MM.1S (cell line): ENCODE measurements around the gene VWA7.
A peak's percentile ranks its signal among the peaks of the same experiment; 100 is the strongest.

Experiments
- DNase-seq: peaks from one replicate; pipeline ENCODE4 v3.0.0-alpha.2; 2015
- H2AFZ ChIP-seq: fragments of 300-600 bp; sonication (generic); 2 replicates; pipeline ENCODE4 v1.6.0; 2016; ENCODE audit warnings: antibody characterized with exemption, low read length
- H3F3A ChIP-seq: fragments of 300-600 bp; sonication (generic); 2 replicates; pipeline ENCODE4 v1.6.1; 2016; ENCODE audit warnings: mild to moderate bottlenecking, antibody characterized with exemption, low read length, moderate library complexity, mixed read lengths; ENCODE audit not compliant: insufficient read depth
- H3K27ac ChIP-seq: fragments of 300-600 bp; sonication (generic); 2 replicates; pipeline ENCODE4 v1.5.1; 2016; ENCODE audit warnings: mild to moderate bottlenecking, low read length
- H3K27me3 ChIP-seq: fragments of 300-600 bp; sonication (generic); replicated peaks from 2 replicates; pipeline ENCODE4 v1.6.0; 2016; ENCODE audit warnings: low read length; ENCODE audit not compliant: insufficient read depth
- H3K36me3 ChIP-seq: fragments of 300-600 bp; sonication (generic); replicated peaks from 2 replicates; pipeline ENCODE4 v1.6.1; 2016; ENCODE audit warnings: mild to moderate bottlenecking, low read length, mixed read lengths; ENCODE audit not compliant: insufficient read depth
- H3K4me1 ChIP-seq: fragments of 300-600 bp; sonication (generic); 2 replicates; pipeline ENCODE4 v1.6.1; 2016; ENCODE audit warnings: low read length, mixed read lengths
- H3K4me2 ChIP-seq: fragments of 300-600 bp; sonication (generic); 2 replicates; pipeline ENCODE4 v1.6.0; 2016; ENCODE audit warnings: low read depth, low read length
- H3K4me3 ChIP-seq: fragments of 300-600 bp; sonication (generic); 2 replicates; pipeline ENCODE4 v1.5.1; 2016; ENCODE audit warnings: low read length, mixed read lengths
- H3K79me2 ChIP-seq: fragments of 300-600 bp; sonication (generic); 2 replicates; pipeline ENCODE4 v1.6.1; 2016; ENCODE audit warnings: mixed run types, low read length, mixed read lengths
- H3K9ac ChIP-seq: fragments of 300-600 bp; sonication (generic); 2 replicates; pipeline ENCODE4 v1.6.1; 2016; ENCODE audit warnings: low read length, mixed read lengths
- H3K9me2 ChIP-seq: fragments of 300-600 bp; sonication (generic); replicated peaks from 2 replicates; pipeline ENCODE4 v1.6.1; 2016; ENCODE audit warnings: mild to moderate bottlenecking, low read length, mixed read lengths; ENCODE audit not compliant: insufficient read depth
- H3K9me3 ChIP-seq: fragments of 300-600 bp; sonication (generic); replicated peaks from 2 replicates; pipeline ENCODE4 v1.6.1; 2016; ENCODE audit warnings: mild to moderate bottlenecking, low read length, mixed read lengths; ENCODE audit not compliant: insufficient read depth
- H4K20me1 ChIP-seq: fragments of 300-600 bp; sonication (generic); 2 replicates; pipeline ENCODE4 v1.6.1; 2016; ENCODE audit warnings: mild to moderate bottlenecking, low read length, moderate library complexity, mixed read lengths; ENCODE audit not compliant: insufficient read depth
- CTCF ChIP-seq: fragments of 300-600 bp; sonication (generic); IDR thresholded peaks from 2 replicates; pipeline ENCODE4 v1.5.1; 2016; ENCODE audit warnings: antibody characterized with exemption, low read length, mixed read lengths
- EZH2 ChIP-seq: fragments of 300-600 bp; sonication (generic); optimal IDR thresholded peaks from 2 replicates; pipeline ENCODE3; 2017; ENCODE audit warnings: low read depth, mild to moderate bottlenecking, antibody characterized with exemption, low read length, mixed read lengths
- EZH2phosphoT487 ChIP-seq: fragments of 300-600 bp; sonication (generic); IDR thresholded peaks from 2 replicates; pipeline ENCODE4 v1.6.1; 2018; ENCODE audit warnings: antibody characterized with exemption, low read length

Gene VWA7

GRCh38 chr6:31727034-31727716, 50.0 kb downstream of the VWA7 start:
- H3K4me1 ChIP-seq, result peaks cover 29% of the 10 kb centered on the region
- no peaks in the 10 kb centered on the region for H4K20me1 ChIP-seq
- H2AFZ ChIP-seq, result peak overlapping the region; percentile 44
- H3K9me2 ChIP-seq, result no peaks in the 10 kb centered on the region
- H3F3A ChIP-seq, result peaks cover 52% of the 10 kb centered on the region
- H3K9me3 ChIP-seq, result no peaks in the 10 kb centered on the region
- TF ChIP-seq CTCF (no peak), EZH2phosphoT487 (no peak), EZH2 (no peak)
- no peaks in the 10 kb centered on the region; the same call in 1 of the 2 replicates for H3K36me3 ChIP-seq
- peak overlapping the region; percentile 93 for H3K4me2 ChIP-seq
- peak overlapping the region; percentile 86 for H3K27ac ChIP-seq
- peak overlapping the region; percentile 45; the same call in 1 of the 2 replicates for H3K9ac ChIP-seq
- DNase-seq, result no peak
- no peak overlapping the region for H3K4me3 ChIP-seq
- no peaks in the 10 kb centered on the region for H3K27me3 ChIP-seq
- H3K79me2 ChIP-seq, result peaks cover 12% of the 10 kb centered on the region; the same call in 1 of the 2 replicates

GRCh38 chr6:31725502-31726350, 51.4 kb downstream of the VWA7 start:
- no peak overlapping the region for H3K9ac ChIP-seq
- H3K4me1 ChIP-seq, result peaks cover 29% of the 10 kb centered on the region
- no peaks in the 10 kb centered on the region for H3K36me3 ChIP-seq
- H3K9me3 ChIP-seq, result no peaks in the 10 kb centered on the region
- TF ChIP-seq EZH2 (no peak), CTCF (no peak), EZH2phosphoT487 (no peak)
- H3F3A ChIP-seq, result peaks cover 38% of the 10 kb centered on the region
- no peaks in the 10 kb centered on the region for H3K27me3 ChIP-seq
- no peak overlapping the region for H3K4me3 ChIP-seq
- H3K27ac ChIP-seq, result no peak overlapping the region
- no peak overlapping the region for H3K4me2 ChIP-seq
- no peak overlapping the region for H2AFZ ChIP-seq
- no peaks in the 10 kb centered on the region for H3K9me2 ChIP-seq
- no peak for DNase-seq
- H4K20me1 ChIP-seq, result no peaks in the 10 kb centered on the region
- H3K79me2 ChIP-seq, result peaks cover 8% of the 10 kb centered on the region; the same call in 1 of the 2 replicates

- peaks cover 32% of the 10 kb centered on the region for H3F3A ChIP-seq
- H3K27me3 ChIP-seq, result no peaks in the 10 kb centered on the region
- no peak overlapping the region for H2AFZ ChIP-seq
- DNase-seq, result no peak
- no peaks in the 10 kb centered on the region for H3K36me3 ChIP-seq
- no peak overlapping the region for H3K4me2 ChIP-seq
- no peak overlapping the region for H3K4me3 ChIP-seq
- no peak overlapping the region for H3K27ac ChIP-seq
- TF ChIP-seq CTCF (no peak), EZH2phosphoT487 (no peak), EZH2 (no peak)
- no peak overlapping the region for H3K9ac ChIP-seq
- H3K4me1 ChIP-seq, result peaks cover 28% of the 10 kb centered on the region
- no peaks in the 10 kb centered on the region for H3K9me2 ChIP-seq
- H4K20me1 ChIP-seq, result no peaks in the 10 kb centered on the region
- no peaks in the 10 kb centered on the region for H3K9me3 ChIP-seq
- H3K79me2 ChIP-seq, result peaks cover 8% of the 10 kb centered on the region; the same call in 1 of the 2 replicates
Measured at GRCh38 chr6:31723980-31724691, 53.0 kb downstream of the VWA7 start.
